ENCODE measurements around the gene SLC5A11. TPM values are rescaled to one million over a fixed set of nuclear protein-coding genes. Genes with fewer than 3 reads are reported as not detected.

Gene SLC5A11
- total RNA-seq, 2 donors from 2014 or later = not detected

GRCh38 chr16:24871891-24872290 lies 26.1 kb downstream of the SLC5A11 start:
- intact Hi-C loops (cut with DNase I) = no loop called here
- DNase-seq (no peak), ATAC-seq (no peak)
- 87 to 90% methylated on average over 5 of the region's 5 CpGs for WGBS, 2 donors
- no peaks in the 10 kb centered on the region for H3K4me1 ChIP-seq
- no peak overlapping the region for H3K27ac ChIP-seq
- H3K9me3 ChIP-seq = no peaks in the 10 kb centered on the region
- H3K4me3 ChIP-seq = no peak overlapping the region
- no peaks in the 10 kb centered on the region for H3K36me3 ChIP-seq (replicated peaks in 1 of 2; ENCODE audit: insufficient read depth in 1 of 2, low read depth in 2 of 2)
- H3K27me3 ChIP-seq = no peaks in the 10 kb centered on the region
- TF ChIP-seq CTCF (IDR thresholded peaks at IDR 0.05) (no peak), POLR2A (IDR thresholded peaks at IDR 0.05) (no peak)

GRCh38 chr16:24873028-24873427 lies 27.3 kb downstream of the SLC5A11 start:
- Histone ChIP-seq H3K9me3 (no peaks in the 10 kb centered on the region), H3K4me3 (no peak overlapping the region), H3K27ac (no peak overlapping the region), H3K36me3 (replicated peaks in 1 of 2; ENCODE audit: insufficient read depth in 1 of 2, low read depth in 2 of 2) (no peaks in the 10 kb centered on the region), H3K4me1 (no peaks in the 10 kb centered on the region), H3K27me3 (no peaks in the 10 kb centered on the region)
- WGBS, 2 donors = 40 to 57% methylated on average over 2 of the region's 2 CpGs
- TF ChIP-seq CTCF (IDR thresholded peaks at IDR 0.05) = no peak
- no peak for TF ChIP-seq POLR2A (IDR thresholded peaks at IDR 0.05)
- intact Hi-C loops (cut with DNase I) = no loop called here
- ATAC-seq = no peak
- no peak for DNase-seq

GRCh38 chr16:24875466-24875865 lies 29.7 kb downstream of the SLC5A11 start:
- WGBS, 2 donors = 68 to 82% methylated on average over 9 to 10 of the region's 10 CpGs
- no peak for ATAC-seq
- Histone ChIP-seq H3K36me3 (replicated peaks in 1 of 2; ENCODE audit: insufficient read depth in 1 of 2, low read depth in 2 of 2) (no peaks in the 10 kb centered on the region), H3K9me3 (no peaks in the 10 kb centered on the region), H3K27ac (no peak overlapping the region), H3K4me3 (no peak overlapping the region), H3K4me1 (no peaks in the 10 kb centered on the region), H3K27me3 (no peaks in the 10 kb centered on the region)
- DNase-seq = no peak
- intact Hi-C loops (cut with DNase I) = no loop called here
- TF ChIP-seq POLR2A (IDR thresholded peaks at IDR 0.05) = no peak
- no peak for TF ChIP-seq CTCF (IDR thresholded peaks at IDR 0.05)

- Histone ChIP-seq H3K27ac (no peak overlapping the region), H3K4me3 (no peak overlapping the region), H3K4me1 (no peaks in the 10 kb centered on the region), H3K27me3 (no peaks in the 10 kb centered on the region), H3K36me3 (replicated peaks in 1 of 2; ENCODE audit: insufficient read depth in 1 of 2, low read depth in 2 of 2) (no peaks in the 10 kb centered on the region), H3K9me3 (no peaks in the 10 kb centered on the region)
- WGBS, 2 donors = 85% methylated on average over 5 of the region's 5 CpGs
- DNase-seq = no peak
- ATAC-seq = no peak
- intact Hi-C loops (cut with DNase I) = no loop called here
- TF ChIP-seq POLR2A (IDR thresholded peaks at IDR 0.05) = no peak
- TF ChIP-seq CTCF (IDR thresholded peaks at IDR 0.05) = no peak
Observed at GRCh38 chr16:24876231-24876630, 30.5 kb downstream of the SLC5A11 start.

- TF ChIP-seq POLR2A (IDR thresholded peaks at IDR 0.05) = no peak
- TF ChIP-seq CTCF (IDR thresholded peaks at IDR 0.05) = no peak
- intact Hi-C loops (cut with DNase I) = no loop called here
- no peaks in the 10 kb centered on the region for H3K4me1 ChIP-seq
- no peak overlapping the region for H3K4me3 ChIP-seq
- ATAC-seq (no peak), DNase-seq (no peak)
- no peak overlapping the region for H3K27ac ChIP-seq
- 91 to 94% methylated on average over 2 of the region's 2 CpGs for WGBS, 2 donors
- H3K27me3 ChIP-seq = no peaks in the 10 kb centered on the region
- H3K36me3 ChIP-seq (replicated peaks in 1 of 2; ENCODE audit: insufficient read depth in 1 of 2, low read depth in 2 of 2) = no peaks in the 10 kb centered on the region
- no peaks in the 10 kb centered on the region for H3K9me3 ChIP-seq
Observed at GRCh38 chr16:24879684-24880083, 33.9 kb downstream of the SLC5A11 start.

Data from body of pancreas (tissue), 4 donors.